ENCODE measurements around the gene ANO7.

DNA sequence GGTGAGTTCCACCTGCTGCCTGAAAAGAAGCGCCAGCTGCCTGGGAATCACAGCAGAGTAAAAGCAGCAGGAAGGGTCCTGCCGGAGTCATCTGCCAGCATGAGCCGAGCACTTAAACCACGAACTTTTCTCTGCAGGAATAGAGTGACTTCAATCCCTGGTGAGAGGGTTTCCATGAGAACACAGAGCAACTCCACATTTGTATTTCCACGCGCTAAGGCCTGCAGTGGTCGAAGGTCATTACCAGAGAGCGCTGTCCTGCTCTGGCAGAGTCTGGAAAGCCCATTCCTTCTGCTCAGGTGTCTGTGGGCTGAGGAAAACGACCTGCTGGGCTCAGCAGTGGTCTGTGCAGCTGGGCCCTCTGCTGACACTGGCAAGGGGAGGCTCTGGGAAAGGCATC, 45.9 kb upstream of the ANO7 start:
- TF ChIP-seq, protein P1, sequence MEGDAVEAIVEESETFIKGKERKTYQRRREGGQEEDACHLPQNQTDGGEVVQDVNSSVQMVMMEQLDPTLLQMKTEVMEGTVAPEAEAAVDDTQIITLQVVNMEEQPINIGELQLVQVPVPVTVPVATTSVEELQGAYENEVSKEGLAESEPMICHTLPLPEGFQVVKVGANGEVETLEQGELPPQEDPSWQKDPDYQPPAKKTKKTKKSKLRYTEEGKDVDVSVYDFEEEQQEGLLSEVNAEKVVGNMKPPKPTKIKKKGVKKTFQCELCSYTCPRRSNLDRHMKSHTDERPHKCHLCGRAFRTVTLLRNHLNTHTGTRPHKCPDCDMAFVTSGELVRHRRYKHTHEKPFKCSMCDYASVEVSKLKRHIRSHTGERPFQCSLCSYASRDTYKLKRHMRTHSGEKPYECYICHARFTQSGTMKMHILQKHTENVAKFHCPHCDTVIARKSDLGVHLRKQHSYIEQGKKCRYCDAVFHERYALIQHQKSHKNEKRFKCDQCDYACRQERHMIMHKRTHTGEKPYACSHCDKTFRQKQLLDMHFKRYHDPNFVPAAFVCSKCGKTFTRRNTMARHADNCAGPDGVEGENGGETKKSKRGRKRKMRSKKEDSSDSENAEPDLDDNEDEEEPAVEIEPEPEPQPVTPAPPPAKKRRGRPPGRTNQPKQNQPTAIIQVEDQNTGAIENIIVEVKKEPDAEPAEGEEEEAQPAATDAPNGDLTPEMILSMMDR (IDR thresholded peaks at IDR 0.05): no peak
- TF ChIP-seq POLR2A (IDR thresholded peaks at IDR 0.05): no peak
